GM12878 (cell line): Measurements from ENCODE around the gene ABCB8. TPM values are rescaled to one million over a fixed set of nuclear protein-coding genes. Genes with fewer than 3 reads are reported as not detected.
A peak's percentile ranks its signal among the peaks of the same experiment; 100 is the strongest.

Experiments used
- CBX3 ChIP-seq: fragments of 200-600 bp; sonication (generic); IDR thresholded peaks from 2 replicates; pipeline ENCODE4 v1.6.1; 2016; ENCODE audit warnings: low read depth, borderline replicate concordance
- CREB1 ChIP-seq: IDR thresholded peaks from 2 replicates; pipeline ENCODE4 v1.6.1; 2012; ENCODE audit warnings: low read depth, mild to moderate bottlenecking, inconsistent platforms
- DPF2 ChIP-seq: fragments of 450-650 bp; IDR thresholded peaks from 2 replicates; pipeline ENCODE4 v1.6.1; 2017; ENCODE audit warnings: mild to moderate bottlenecking
- EED ChIP-seq: sonication (generic); IDR thresholded peaks from 2 replicates; pipeline ENCODE4 v1.6.1; 2016; ENCODE audit warnings: antibody characterized with exemption, low read depth
- GATAD2B ChIP-seq: fragments of 450-650 bp; conservative IDR thresholded peaks from 2 replicates; pipeline ENCODE4 v1.6.1; 2017; ENCODE audit warnings: low read depth, mild to moderate bottlenecking, moderate library complexity
- HDAC2 ChIP-seq: fragments of 200-600 bp; sonication (generic); IDR thresholded peaks from 2 replicates; pipeline ENCODE4 v1.6.1; 2017
- HDGF ChIP-seq: fragments of 450-650 bp; IDR thresholded peaks from 2 replicates; pipeline ENCODE4 v1.6.1; 2016; ENCODE audit warnings: antibody characterized with exemption
- IKZF1 ChIP-seq: fragments of 450-650 bp; conservative IDR thresholded peaks from 2 replicates; pipeline ENCODE4 v1.6.1; 2017; ENCODE audit warnings: antibody characterized with exemption, mild to moderate bottlenecking
- JUNB ChIP-seq: IDR thresholded peaks from 2 replicates; pipeline ENCODE4 v1.6.1; 2016; ENCODE audit warnings: antibody characterized with exemption, mild to moderate bottlenecking
- MAX ChIP-seq: IDR thresholded peaks from 2 replicates; pipeline ENCODE4 v1.6.1; 2012; ENCODE audit warnings: low read depth, low read length, improper control_type of control experiment
- MTA3 ChIP-seq: IDR thresholded peaks from 2 replicates; pipeline ENCODE4 v1.6.1; 2012; ENCODE audit warnings: low read length, inconsistent platforms, borderline replicate concordance
- NFIC ChIP-seq: IDR thresholded peaks from 2 replicates; pipeline ENCODE4 v1.6.1; 2012; ENCODE audit warnings: low read depth, mild to moderate bottlenecking, inconsistent platforms, low read length, moderate library complexity
- POU2F2 ChIP-seq: IDR thresholded peaks from 3 replicates; pipeline ENCODE4 v1.6.1; 2011; ENCODE audit warnings: low read depth, mild to moderate bottlenecking, low read length, borderline replicate concordance
- RCOR1 ChIP-seq: conservative IDR thresholded peaks from 2 replicates; pipeline ENCODE4 v1.6.1; 2012; ENCODE audit warnings: low read depth, low read length, improper control_type of control experiment
- RELA ChIP-seq: fragments of 450-650 bp; IDR thresholded peaks from 2 replicates; pipeline ENCODE4 v1.8.0; 2014; ENCODE audit warnings: borderline replicate concordance; ENCODE audit not compliant: partially characterized antibody
- RELB ChIP-seq: fragments of 450-650 bp; IDR thresholded peaks from 2 replicates; pipeline ENCODE4 v1.6.1; 2017; ENCODE audit warnings: low read depth, mild to moderate bottlenecking, moderate library complexity
- REST ChIP-seq: IDR thresholded peaks from 2 replicates; pipeline ENCODE4 v1.6.1; 2012; ENCODE audit warnings: mild to moderate bottlenecking, low read depth, low read length
- RFX5 ChIP-seq: IDR thresholded peaks from 2 replicates; pipeline ENCODE4 v1.6.1; 2011; ENCODE audit warnings: low read depth, low read length, improper control_type of control experiment
- SPI1 ChIP-seq: IDR thresholded peaks from 2 replicates; pipeline ENCODE4 v1.6.1; 2011; ENCODE audit warnings: low read depth, mild to moderate bottlenecking, low read length, moderate library complexity, borderline replicate concordance; ENCODE audit not compliant: insufficient read depth
- SRF ChIP-seq, 2 experiments: IDR thresholded peaks; 2 replicates each; pipeline ENCODE4 v1.6.1; 2011; ENCODE audit warnings: low read depth in 2 of 2, low read length in 2 of 2, mild to moderate bottlenecking in 1 of 2, moderate library complexity in 1 of 2
- STAT1 ChIP-seq: fragments of 450-650 bp; conservative IDR thresholded peaks from 2 replicates; pipeline ENCODE4 v1.6.1; 2014; ENCODE audit warnings: antibody characterized with exemption, mild to moderate bottlenecking
- SUPT20H ChIP-seq: IDR thresholded peaks from 2 replicates; pipeline ENCODE4 v1.6.1; 2011; ENCODE audit warnings: low read depth, mild to moderate bottlenecking, low read length, moderate library complexity, borderline replicate concordance; ENCODE audit not compliant: control insufficient read depth
- WRNIP1 ChIP-seq: IDR thresholded peaks from 2 replicates; pipeline ENCODE4 v1.6.1; 2011; ENCODE audit warnings: low read depth, low read length, improper control_type of control experiment, borderline replicate concordance
- polyA plus RNA-seq, 11 experiments: library from polyadenylated mRNA; depleted of rRNA in 4 of 11; unstranded in 6 of 11; stranded (reverse) in 5 of 11; fragments of >200 nt; fragmentation: Nextera tagmentation in 4 of 11; fragmentation: Illumina TruSeq in 1 of 11; extraction: Ambion mirVana in 4 of 11; extraction: Trizol in 1 of 11; gene quantifications; 1 replicate in 1 of 11; 2 replicates in 10 of 11; pipeline versions ENCODE4 v1.2.1 to v1.2.3, GENCODE V29; 2011 to 2016; ENCODE audit warnings: inconsistent platforms in 2 of 11, missing spikeins in 2 of 11, low read depth in 1 of 11
- total RNA-seq, 4 experiments: library from RNA; depleted of rRNA in 3 of 4; stranded (reverse); fragments of >200 nt in 3 of 4; fragmentation: Illumina TruSeq in 1 of 4; extraction: Trizol in 1 of 4; gene quantifications; 2 replicates each; pipeline versions ENCODE4 v1.2.1 to v1.2.3, GENCODE V29; 2013 to 2021

The ABCB8 gene
- total and polyA plus RNA-seq, 10 of the 15 experiments (the other 5 are each of a cell fraction or from before 2014, with no cell fraction given): 0.77 to 34.8 (median 18.9) TPM

- TF ChIP-seq HDAC2 (no peak), RELB (no peak), SPI1 (peak; percentile 63; the same call in 1 of the 2 replicates), SRF (IDR thresholded peaks at IDR 0.05; ENCODE audit: low read depth in 2 of 2, low read length in 2 of 2) (0 out of 4 replicates have a peak, but pooled peaks of 1 of the 2 experiments have one; percentile 52), GATAD2B (peak; percentile 35; the same call in 1 of the 2 replicates), STAT1 (no peak), HDGF (no peak), EED (0 out of 2 replicates have a peak, but pooled peaks have one; percentile 14), IKZF1 (no peak; the same call in 1 of the 2 replicates), POU2F2 (peak; percentile 24; the same call in 1 of the 3 replicates), REST (no peak), MAX (peak; percentile 87; the same call in 1 of the 2 replicates), CREB1 (peak; percentile 92), CBX3 (no peak), SUPT20H (no peak), WRNIP1 (no peak), RELA (no peak), JUNB (no peak), RFX5 (peak; percentile 76), NFIC (no peak), DPF2 (peak; percentile 37; the same call in 1 of the 2 replicates), MTA3 (no peak), RCOR1 (no peak)
These were observed 14.3 kb upstream of the ABCB8 start (continued) for GRCh38 chr7:151013733-151014497.
